ENCODE data around the gene CDH24. TPM values are rescaled to one million over a fixed set of nuclear protein-coding genes. Genes with fewer than 3 reads are reported as not detected.

CDH24 gene
- total and polyA plus RNA-seq, 2 of the 13 experiments (the other 11 are each of a cell fraction or from before 2014, with no cell fraction given), result 0.69 to 0.99 TPM

GRCh38 chr14:23056145-23056955 is 970 bp downstream of the CDH24 start (continued):
- TF ChIP-seq RBM22 (optimal IDR thresholded peaks at IDR 0.05; ENCODE audit: low read length), result peak; percentile 67
- no peak for TF ChIP-seq NFIC (IDR thresholded peaks at IDR 0.05; ENCODE audit: low read length)
- 0 out of 2 replicates have a peak, but pooled peaks have one; percentile 16 for TF ChIP-seq LBX2 (CRISPR knock-in tag; IDR thresholded peaks at IDR 0.05; ENCODE audit: borderline replicate concordance)
- TF ChIP-seq ZNF768 (CRISPR knock-in tag; IDR thresholded peaks at IDR 0.05), result peak; percentile 53; the same call in 1 of the 2 replicates
- no peak for TF ChIP-seq ZFYVE20 (CRISPR knock-in tag; IDR thresholded peaks at IDR 0.05; ENCODE audit: borderline replicate concordance, low read depth)
- peak; percentile 50; the same call in 1 of the 2 replicates for TF ChIP-seq ARID4A (CRISPR knock-in tag; IDR thresholded peaks at IDR 0.05; ENCODE audit: borderline replicate concordance)
- TF ChIP-seq ZFP90 (CRISPR knock-in tag; IDR thresholded peaks at IDR 0.05; ENCODE audit: borderline replicate concordance), result peak; percentile 71; the same call in 1 of the 2 replicates
- TF ChIP-seq FOXJ3 (CRISPR knock-in tag; IDR thresholded peaks at IDR 0.05; ENCODE audit: borderline replicate concordance), result no peak
- TF ChIP-seq UBTF (CRISPR knock-in tag; IDR thresholded peaks at IDR 0.05), result peak; percentile 80
- TF ChIP-seq NFRKB (IDR thresholded peaks at IDR 0.05), result no peak
- no peak; the same call in 1 of the 2 replicates for TF ChIP-seq KDM3A (CRISPR knock-in tag; IDR thresholded peaks at IDR 0.05; ENCODE audit: low read depth)
- 0 out of 2 replicates have a peak, but pooled peaks have one; percentile 5 for TF ChIP-seq ZNF263 (CRISPR knock-in tag; IDR thresholded peaks at IDR 0.05)
- no peak for TF ChIP-seq TBX2 (CRISPR knock-in tag; IDR thresholded peaks at IDR 0.05; ENCODE audit: borderline replicate concordance)
- no peak for TF ChIP-seq NBN (conservative IDR thresholded peaks at IDR 0.05)
- TF ChIP-seq TAF1 (CRISPR knock-in tag; IDR thresholded peaks at IDR 0.05), result peak; percentile 44; the same call in 1 of the 2 replicates
- peak; percentile 60; the same call in 1 of the 2 replicates for TF ChIP-seq THRA (CRISPR knock-in tag; IDR thresholded peaks at IDR 0.05; ENCODE audit: borderline replicate concordance)
- TF ChIP-seq ARNT2 (CRISPR knock-in tag; IDR thresholded peaks at IDR 0.05; ENCODE audit: low read depth), result no peak; the same call in 1 of the 2 replicates
- TF ChIP-seq ZNF580 (CRISPR knock-in tag; IDR thresholded peaks at IDR 0.05; ENCODE audit: borderline replicate concordance, low read depth), result peak; percentile 80; the same call in 1 of the 2 replicates
- no peak; the same call in 1 of the 2 replicates for TF ChIP-seq FOXO1 (CRISPR knock-in tag; IDR thresholded peaks at IDR 0.05)
- TF ChIP-seq ZNF891 (CRISPR knock-in tag; IDR thresholded peaks at IDR 0.05), result no peak
- no peak; the same call in none of the 2 replicates for TF ChIP-seq ZNF543 (CRISPR knock-in tag; IDR thresholded peaks at IDR 0.05)
